Activated naive CD8-positive, alpha-beta T cell treated with anti-CD3 and anti-CD28 coated beads, Interleukin-2, amount 50 U/mL, for 24 hours (primary cell): ENCODE measurements around the gene NPLOC4.
"Not testable (repeated sequence)": the region's sequence is repeated elsewhere in the genome, so short reads cannot be mapped to it uniquely, and the experiment has no call there.

ENCODE experiments used
- ATAC-seq: fragments of 150-1000 bp; cut with Tn5 transposase; one replicate; pipeline ENCODE4 v1.10.0; 2021
- DNase-seq: peaks from one replicate; pipeline ENCODE4 v3.0.0; 2021
- H3K27ac Mint-ChIP-seq: one replicate; pipeline ENCODE4 v1.8.0; 2021; ENCODE audit warnings: mild to moderate bottlenecking, mixed read lengths
- H3K27me3 Mint-ChIP-seq: one replicate; pipeline ENCODE4 v1.8.0; 2021; ENCODE audit warnings: mixed read lengths
- H3K36me3 Mint-ChIP-seq: one replicate; pipeline ENCODE4 v1.8.0; 2021; ENCODE audit warnings: low read depth, mixed read lengths
- H3K4me1 Mint-ChIP-seq: one replicate; pipeline ENCODE4 v1.8.0; 2021; ENCODE audit warnings: mixed read lengths
- H3K4me3 Mint-ChIP-seq: one replicate; pipeline ENCODE4 v1.8.0; 2021; ENCODE audit warnings: mild to moderate bottlenecking, moderate library complexity, mixed read lengths
- H3K9me3 Mint-ChIP-seq: one replicate; pipeline ENCODE4 v1.8.0; 2021; ENCODE audit warnings: mixed read lengths

The NPLOC4 gene

GRCh38 chr17:81636505-81637288 lies at the start of gene NPLOC4, which contains the start of gene TSPAN10:
NPLOC4 (minus strand) TSS chr17:81637112; CDS start chr17:81636930, 182 bp downstream.
TSPAN10 (plus strand) TSS chr17:81637196; CDS start chr17:81642413, 5,217 bp downstream.
- ATAC-seq (peak; percentile 91), DNase-seq (peak; percentile 90)
- Mint-ChIP-seq H3K9me3 (no peaks in the 10 kb centered on the region), H3K27ac (peak within 1 kb of the TSS; percentile 95), H3K4me1 (peaks cover 26% of the 10 kb centered on the region), H3K4me3 (peak within 1 kb of the TSS; percentile 97), H3K27me3 (no peaks in the 10 kb centered on the region), H3K36me3 (peaks cover 6% of the 10 kb centered on the region)

DNA sequence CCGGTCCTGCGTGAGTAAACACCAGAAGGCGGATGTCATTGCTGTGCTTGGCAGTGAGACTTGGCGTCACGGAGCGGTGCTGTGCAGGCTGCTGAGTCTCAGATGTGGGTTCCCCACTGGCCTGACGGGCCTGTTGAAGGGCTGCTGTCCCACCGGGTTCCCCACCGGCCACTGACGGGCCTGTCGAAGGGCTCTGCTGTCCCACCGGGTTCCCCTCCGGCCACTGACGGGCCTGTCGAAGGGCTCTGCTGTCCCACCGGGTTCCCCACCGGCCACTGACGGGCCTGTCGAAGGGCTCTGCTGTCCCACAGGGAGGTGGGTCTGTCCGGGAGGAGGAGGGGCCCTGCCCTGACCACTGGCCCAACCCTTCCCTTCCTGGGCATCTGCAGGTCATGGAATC lies 49.7 kb upstream of the NPLOC4 start:
- H3K27me3 Mint-ChIP-seq: peaks cover 2% of the 10 kb centered on the region
- DNase-seq: no peak
- H3K36me3 Mint-ChIP-seq: peaks cover 40% of the 10 kb centered on the region
- H3K4me3 Mint-ChIP-seq: no peak overlapping the region
- no peak for ATAC-seq
- no peak overlapping the region for H3K27ac Mint-ChIP-seq
- H3K9me3 Mint-ChIP-seq: no peaks in the 10 kb centered on the region
- peaks cover 41% of the 10 kb centered on the region for H3K4me1 Mint-ChIP-seq

GRCh38 chr17:81685108-81685507 lies 48.2 kb upstream of the NPLOC4 start:
- DNase-seq (peak; percentile 54), ATAC-seq (peak; percentile 44)
- peaks cover 44% of the 10 kb centered on the region for H3K36me3 Mint-ChIP-seq
- H3K27me3 Mint-ChIP-seq: peaks cover 2% of the 10 kb centered on the region
- H3K4me1 Mint-ChIP-seq: peaks cover 43% of the 10 kb centered on the region
- peak overlapping the region; percentile 92 for H3K4me3 Mint-ChIP-seq
- H3K9me3 Mint-ChIP-seq: no peaks in the 10 kb centered on the region
- peak overlapping the region; percentile 91 for H3K27ac Mint-ChIP-seq

DNA sequence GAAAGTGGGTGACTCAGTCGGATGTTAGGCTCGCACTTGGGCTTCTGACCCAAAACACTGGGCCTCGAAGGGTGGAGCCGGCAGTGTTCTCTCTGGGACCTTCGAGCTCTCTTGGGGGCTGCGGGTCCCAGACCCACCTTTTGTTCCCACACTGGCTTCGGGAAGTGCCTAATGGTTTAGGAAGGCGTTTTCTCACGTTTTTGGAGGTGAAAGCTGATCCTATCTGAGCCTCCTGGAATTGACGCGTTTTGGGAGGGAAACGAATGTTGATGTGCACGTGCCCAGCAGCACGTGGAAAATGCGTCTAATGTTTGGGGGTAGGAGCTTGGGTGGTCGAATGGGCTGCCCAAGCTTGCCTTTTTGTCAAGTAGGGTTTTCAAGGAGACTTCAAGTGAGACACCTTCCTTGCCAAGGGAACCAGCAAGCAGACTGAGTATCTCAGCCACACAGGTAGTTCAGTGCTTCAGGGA lies 47.6 kb upstream of the NPLOC4 start:
- peak overlapping the region; percentile 91 for H3K27ac Mint-ChIP-seq
- peak overlapping the region; percentile 92 for H3K4me3 Mint-ChIP-seq
- H3K4me1 Mint-ChIP-seq: peaks cover 43% of the 10 kb centered on the region
- no peaks in the 10 kb centered on the region for H3K9me3 Mint-ChIP-seq
- H3K27me3 Mint-ChIP-seq: peaks cover 2% of the 10 kb centered on the region
- DNase-seq: peak; percentile 43
- peaks cover 42% of the 10 kb centered on the region for H3K36me3 Mint-ChIP-seq
- no peak for ATAC-seq

- Mint-ChIP-seq H3K27ac (peak within 1 kb of the TSS; percentile 97), H3K27me3 (peaks cover 2% of the 10 kb centered on the region), H3K9me3 (no peaks in the 10 kb centered on the region), H3K4me3 (peak within 1 kb of the TSS; percentile 92), H3K4me1 (peaks cover 41% of the 10 kb centered on the region), H3K36me3 (peaks cover 36% of the 10 kb centered on the region)
- peak; percentile 98 for DNase-seq
- ATAC-seq: peak; percentile 94
Measured at GRCh38 chr17:81683584-81684441, 46.9 kb upstream of the NPLOC4 start, which contains the start of the genes ARL16 and HGS. ARL16 (minus strand) TSS chr17:81683797; CDS start chr17:81683753, 44 bp downstream. HGS (plus strand) TSS chr17:81684011; CDS start chr17:81684067, 56 bp downstream.

GRCh38 chr17:81683208-81683583 lies 46.3 kb upstream of the NPLOC4 start:
- ATAC-seq (peak; percentile 0), DNase-seq (no peak)
- Mint-ChIP-seq H3K4me1 (peaks cover 41% of the 10 kb centered on the region), H3K9me3 (no peaks in the 10 kb centered on the region), H3K4me3 (peak overlapping the region; percentile 92), H3K27ac (peak overlapping the region; percentile 97), H3K36me3 (peaks cover 31% of the 10 kb centered on the region), H3K27me3 (peaks cover 2% of the 10 kb centered on the region)

DNA sequence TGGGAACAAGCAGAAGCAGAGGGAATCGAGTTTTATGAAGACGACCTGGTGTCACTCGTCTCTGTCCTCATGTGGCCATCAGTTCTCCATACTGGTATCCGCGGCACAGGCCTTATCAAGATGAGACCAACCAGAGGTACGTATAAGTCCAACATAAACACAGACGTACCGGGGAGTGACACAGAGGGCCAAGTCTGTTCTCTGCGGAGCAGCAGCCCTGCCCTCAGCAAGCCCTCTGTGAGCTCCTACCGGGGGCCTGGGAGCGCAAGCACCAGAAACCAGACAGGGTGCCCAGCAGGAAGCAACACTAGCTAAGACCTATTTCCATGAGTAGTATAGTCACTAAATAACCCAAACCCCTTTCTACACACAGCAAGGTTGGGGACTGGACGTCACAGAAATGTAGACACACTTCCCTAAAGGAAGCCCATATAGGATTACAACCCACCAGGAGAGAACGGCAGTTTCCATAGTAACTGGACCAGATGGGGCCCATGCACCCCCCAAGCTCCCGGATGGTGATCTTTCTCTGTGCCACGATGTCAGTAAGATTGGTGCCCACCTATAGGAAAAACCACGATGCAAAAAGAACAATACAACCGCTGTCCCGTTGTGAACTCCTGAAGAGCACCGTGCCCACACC lies 45.8 kb upstream of the NPLOC4 start:
- no peaks in the 10 kb centered on the region for H3K9me3 Mint-ChIP-seq
- no peak for DNase-seq
- H3K4me1 Mint-ChIP-seq: peaks cover 41% of the 10 kb centered on the region

GRCh38 chr17:81681672-81682071 lies 44.8 kb upstream of the NPLOC4 start:
- H3K4me3 Mint-ChIP-seq: peak overlapping the region; percentile 6
- DNase-seq (no peak), ATAC-seq (no peak)
- H3K36me3 Mint-ChIP-seq: peaks cover 23% of the 10 kb centered on the region
- H3K9me3 Mint-ChIP-seq: no peaks in the 10 kb centered on the region
- H3K4me1 Mint-ChIP-seq: peaks cover 35% of the 10 kb centered on the region
- H3K27me3 Mint-ChIP-seq: peaks cover 2% of the 10 kb centered on the region
- no peak overlapping the region for H3K27ac Mint-ChIP-seq

More for the DNA sequence above, 45.8 kb upstream of the NPLOC4 start:
- H3K27me3 Mint-ChIP-seq: peaks cover 2% of the 10 kb centered on the region
- ATAC-seq: no peak
- peak overlapping the region; percentile 92 for H3K4me3 Mint-ChIP-seq
- H3K27ac Mint-ChIP-seq: peak overlapping the region; percentile 78
- H3K36me3 Mint-ChIP-seq: peaks cover 30% of the 10 kb centered on the region

GRCh38 chr17:81680150-81680549 lies 43.2 kb upstream of the NPLOC4 start:
- no peak for DNase-seq
- H3K27ac Mint-ChIP-seq: no peak overlapping the region
- H3K4me1 Mint-ChIP-seq: peaks cover 26% of the 10 kb centered on the region
- no peaks in the 10 kb centered on the region for H3K9me3 Mint-ChIP-seq
- H3K4me3 Mint-ChIP-seq: no peak overlapping the region
- ATAC-seq: no peak
- peaks cover 2% of the 10 kb centered on the region for H3K27me3 Mint-ChIP-seq
- H3K36me3 Mint-ChIP-seq: peaks cover 13% of the 10 kb centered on the region

- Mint-ChIP-seq H3K9me3 (no peaks in the 10 kb centered on the region), H3K4me1 (peaks cover 4% of the 10 kb centered on the region), H3K27ac (no peak overlapping the region), H3K36me3 (peaks cover 12% of the 10 kb centered on the region), H3K27me3 (no peaks in the 10 kb centered on the region), H3K4me3 (no peak overlapping the region)
- no peak for DNase-seq
- ATAC-seq: no peak
Measured at GRCh38 chr17:81676906-81677305, 40.0 kb upstream of the NPLOC4 start.

DNA sequence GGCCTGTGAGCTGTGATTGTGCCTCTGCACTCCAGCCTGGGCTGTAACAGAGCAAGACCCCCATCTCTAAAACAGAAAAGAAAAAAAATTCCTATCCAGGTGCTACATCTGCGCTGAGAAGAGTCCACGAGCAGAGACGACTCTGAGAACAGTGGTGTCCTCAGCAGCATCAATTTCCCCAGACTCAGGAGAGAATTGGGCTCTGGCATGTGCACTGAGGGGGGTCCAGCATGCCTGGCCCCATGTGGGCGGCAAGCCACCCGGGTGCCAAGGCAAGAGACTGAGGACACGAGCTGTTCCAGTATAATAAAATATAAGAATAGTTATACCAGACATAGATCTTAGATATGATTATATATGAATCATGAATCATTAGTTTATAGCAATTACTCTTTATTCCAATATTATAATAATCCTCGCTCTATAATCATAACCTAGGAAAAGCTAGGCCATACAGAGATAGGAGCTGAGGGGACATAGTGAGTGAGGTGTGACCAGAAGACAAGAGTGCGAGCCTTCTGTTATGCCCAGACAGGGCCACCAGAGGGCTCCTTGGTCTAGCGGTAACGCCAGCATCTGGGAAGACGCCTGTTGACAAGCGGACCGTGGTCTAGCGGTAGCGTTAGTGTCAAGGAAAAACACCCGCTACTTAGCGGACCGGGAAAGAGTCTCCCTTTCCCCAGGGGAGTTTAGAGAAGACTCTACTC lies 38.8 kb upstream of the NPLOC4 start:
- ATAC-seq, H3K27me3 Mint-ChIP-seq: not testable (repeated sequence)

DNA sequence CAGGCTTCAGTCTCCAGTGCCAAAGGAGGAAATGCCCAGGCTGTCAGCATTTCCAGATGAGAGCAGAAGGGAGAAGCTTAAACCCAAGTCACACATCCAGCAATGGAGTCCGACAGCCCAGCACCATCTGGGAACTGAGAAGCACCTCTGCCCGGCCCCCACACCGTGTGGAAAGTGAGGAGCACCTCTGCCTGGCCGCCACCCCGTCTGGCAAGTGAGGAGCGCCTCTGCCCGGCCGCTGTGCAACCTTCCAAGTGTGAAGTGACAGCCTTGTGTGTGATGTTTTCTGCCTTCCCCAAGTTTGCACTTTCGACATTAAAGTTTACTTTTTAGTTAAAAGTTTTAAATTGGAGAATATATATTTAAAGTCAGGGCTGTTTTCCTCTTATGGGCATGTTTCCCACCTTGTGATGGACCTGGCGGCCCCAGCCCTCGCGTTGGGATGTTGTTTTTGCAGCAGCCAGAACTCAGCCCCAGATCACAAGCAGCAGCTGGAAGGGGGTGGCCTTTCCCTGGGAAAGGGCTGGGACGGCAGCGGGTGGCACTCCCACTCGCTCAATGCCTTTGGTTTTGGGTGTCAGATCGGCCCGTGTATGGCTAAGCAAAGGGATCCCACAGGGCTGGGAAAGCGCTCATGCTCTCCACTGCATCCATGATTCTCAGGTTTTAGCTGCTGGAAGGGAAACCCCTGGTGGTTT lies 36.8 kb upstream of the NPLOC4 start:
- Mint-ChIP-seq H3K27me3 (no peaks in the 10 kb centered on the region), H3K36me3 (peaks cover 19% of the 10 kb centered on the region), H3K27ac (no peak overlapping the region), H3K4me3 (no peak overlapping the region), H3K4me1 (peaks cover 4% of the 10 kb centered on the region), H3K9me3 (no peaks in the 10 kb centered on the region)
- no peak for DNase-seq
- ATAC-seq: no peak

More for the DNA sequence above, 38.8 kb upstream of the NPLOC4 start:
- H3K36me3 Mint-ChIP-seq: peaks cover 16% of the 10 kb centered on the region
- not testable (repeated sequence) for H3K27ac Mint-ChIP-seq, H3K9me3 Mint-ChIP-seq, H3K4me1 Mint-ChIP-seq, H3K4me3 Mint-ChIP-seq
- peak; percentile 25 for DNase-seq

DNA sequence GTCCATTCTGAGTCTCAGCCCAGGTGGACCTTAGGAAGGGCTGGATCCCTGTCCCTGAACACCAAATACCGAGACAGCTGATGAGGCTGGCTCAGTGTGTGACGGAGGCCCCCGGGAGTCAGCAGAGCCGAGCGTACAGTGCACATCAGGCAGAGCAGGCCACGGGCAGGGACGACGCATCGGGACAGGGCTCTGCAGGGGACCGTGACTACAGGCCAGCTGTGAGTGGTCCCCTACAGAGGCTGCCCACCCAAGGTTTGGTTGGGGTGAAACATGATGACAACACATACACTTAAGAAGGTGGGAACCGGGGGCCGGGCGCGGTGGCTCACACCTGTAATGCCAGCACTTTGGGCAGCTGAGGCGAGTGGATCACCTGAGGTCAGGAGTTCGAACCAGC lies 36.0 kb upstream of the NPLOC4 start:
- H3K27ac Mint-ChIP-seq: no peak overlapping the region
- H3K9me3 Mint-ChIP-seq: no peaks in the 10 kb centered on the region
- no peak for ATAC-seq
- peaks cover 25% of the 10 kb centered on the region for H3K36me3 Mint-ChIP-seq
- H3K4me3 Mint-ChIP-seq: no peak overlapping the region
- no peaks in the 10 kb centered on the region for H3K27me3 Mint-ChIP-seq
- no peak for DNase-seq
- H3K4me1 Mint-ChIP-seq: peaks cover 10% of the 10 kb centered on the region
